Measurements from ENCODE around the gene RPL26.

GRCh38 chr17:8406174-8406573 lies 23.2 kb upstream of the RPL26 start:
- TF ChIP-seq CREB5 (CRISPR knock-in tag; IDR thresholded peaks at IDR 0.05; ENCODE audit: low read depth) (no peak), RARB (CRISPR knock-in tag; IDR thresholded peaks at IDR 0.05) (no peak), TCF4 (CRISPR knock-in tag; IDR thresholded peaks at IDR 0.05; ENCODE audit: borderline replicate concordance) (no peak), ISL1 (CRISPR knock-in tag; IDR thresholded peaks at IDR 0.05) (no peak), ARNTL (CRISPR knock-in tag; IDR thresholded peaks at IDR 0.05; ENCODE audit: borderline replicate concordance, low read depth) (no peak), CSDC2 (CRISPR knock-in tag; IDR thresholded peaks at IDR 0.05) (no peak), ZFP3 (CRISPR knock-in tag; IDR thresholded peaks at IDR 0.05) (no peak), PPARA (CRISPR knock-in tag; IDR thresholded peaks at IDR 0.05; ENCODE audit: borderline replicate concordance) (no peak), POU6F1 (CRISPR knock-in tag; IDR thresholded peaks at IDR 0.05; ENCODE audit: borderline replicate concordance, low read depth) (no peak), PATZ1 (CRISPR knock-in tag; IDR thresholded peaks at IDR 0.05; ENCODE audit: borderline replicate concordance) (no peak)

All from SK-N-SH treated with all-trans-retinoic acid at 6 μM for 48 hours (cell line).